GM18909 (cell line): ENCODE results near the gene ITPR1.
A peak's percentile ranks its signal among the peaks of the same experiment; 100 is the strongest.

ENCODE experiments used
- ATAC-seq: cut with Tn5 transposase; IDR thresholded peaks from one replicate; pipeline ENCODE4 v1.9.1; 2021; ENCODE audit warnings: mild to moderate bottlenecking; ENCODE audit not compliant: unreplicated experiment, poor library complexity

The ITPR1 gene

GRCh38 chr3:4707324-4707723, 214.2 kb downstream of the ITPR1 start:
- ATAC-seq = no peak

- ATAC-seq = no peak
These were observed 215.1 kb downstream of the ITPR1 start for GRCh38 chr3:4708230-4708629.

- ATAC-seq = no peak
These were observed 216.2 kb downstream of the ITPR1 start for GRCh38 chr3:4709341-4709740.

GRCh38 chr3:4710191-4710590, 217.0 kb downstream of the ITPR1 start:
- ATAC-seq = no peak

- peak; percentile 18 for ATAC-seq
These were observed 218.5 kb downstream of the ITPR1 start for GRCh38 chr3:4711680-4711992.

- ATAC-seq = no peak
These were observed 219.0 kb downstream of the ITPR1 start for GRCh38 chr3:4712109-4712508.

GRCh38 chr3:4714045-4714444, 220.9 kb downstream of the ITPR1 start:
- ATAC-seq = no peak

- no peak for ATAC-seq
These were observed 223.1 kb downstream of the ITPR1 start for GRCh38 chr3:4716266-4716665.

GRCh38 chr3:4716706-4717362, 223.7 kb downstream of the ITPR1 start:
- ATAC-seq = no peak

- no peak for ATAC-seq
These were observed 224.2 kb downstream of the ITPR1 start for GRCh38 chr3:4717363-4717740.

GRCh38 chr3:4718179-4718736, 225.1 kb downstream of the ITPR1 start:
- ATAC-seq = no peak

- no peak for ATAC-seq
These were observed 225.9 kb downstream of the ITPR1 start for GRCh38 chr3:4719046-4719501.

- ATAC-seq = peak; percentile 46
These were observed 227.3 kb downstream of the ITPR1 start for GRCh38 chr3:4720316-4721075.

GRCh38 chr3:4721511-4721911, 228.4 kb downstream of the ITPR1 start:
- ATAC-seq = no peak

- ATAC-seq = peak; percentile 75
These were observed 229.0 kb downstream of the ITPR1 start for GRCh38 chr3:4722103-4722502.

- no peak for ATAC-seq
These were observed 231.0 kb downstream of the ITPR1 start for GRCh38 chr3:4724051-4724629.

GRCh38 chr3:4726549-4726948, 233.4 kb downstream of the ITPR1 start:
- ATAC-seq = no peak

GRCh38 chr3:4729061-4729973, 236.2 kb downstream of the ITPR1 start:
- no peak for ATAC-seq

GRCh38 chr3:4730719-4731118, 237.6 kb downstream of the ITPR1 start:
- ATAC-seq = no peak

GRCh38 chr3:4731543-4732111, 238.5 kb downstream of the ITPR1 start:
- ATAC-seq = no peak
